CD4-positive, alpha-beta T cell treated with Interleukin-4 for 4 hours (primary cell): ENCODE results near the gene C2orf68.
"Not testable (repeated sequence)": the region's sequence is repeated elsewhere in the genome, so short reads cannot be mapped to it uniquely, and the experiment has no call there.

Experiments
- DNase-seq: peaks from one replicate; pipeline ENCODE4 v3.0.0-alpha.2; 2020

Gene C2orf68

GRCh38 chr2:85598594-85599340 lies 13.1 kb downstream of the C2orf68 start:
- DNase-seq: no peak

GRCh38 chr2:85597241-85597640 lies 14.6 kb downstream of the C2orf68 start:
- DNase-seq: no peak

GRCh38 chr2:85596486-85597143 lies 15.3 kb downstream of the C2orf68 start:
- DNase-seq: no peak

- no peak for DNase-seq
Observed at GRCh38 chr2:85596026-85596333, 15.9 kb downstream of the C2orf68 start.

- peak; percentile 96 for DNase-seq
Observed at GRCh38 chr2:85595301-85596025, 16.4 kb downstream of the C2orf68 start, which contains the start of gene RNF181. TSS of gene RNF181 (plus strand) at chr2:85595745. CDS start at chr2:85595764, 19 bp downstream.

GRCh38 chr2:85594715-85595300 lies 17.1 kb downstream of the C2orf68 start:
- no peak for DNase-seq

GRCh38 chr2:85593023-85593422 lies 18.8 kb downstream of the C2orf68 start:
- DNase-seq: no peak

- not testable (repeated sequence) for DNase-seq
Observed at GRCh38 chr2:85592299-85592698, 19.6 kb downstream of the C2orf68 start.

GRCh38 chr2:85591563-85591962 lies 20.3 kb downstream of the C2orf68 start:
- DNase-seq: no peak

- no peak for DNase-seq
Observed at GRCh38 chr2:85590950-85591349, 20.9 kb downstream of the C2orf68 start.

GRCh38 chr2:85589982-85590791 lies 21.7 kb downstream of the C2orf68 start:
- DNase-seq: no peak

- no peak for DNase-seq
Observed at GRCh38 chr2:85589181-85589580, 22.7 kb downstream of the C2orf68 start.

GRCh38 chr2:85588645-85589044 lies 23.2 kb downstream of the C2orf68 start:
- DNase-seq: no peak

GRCh38 chr2:85588236-85588635 lies 23.6 kb downstream of the C2orf68 start:
- DNase-seq: no peak

GRCh38 chr2:85585781-85586105 lies 26.1 kb downstream of the C2orf68 start:
- no peak for DNase-seq

GRCh38 chr2:85584857-85585780 lies 26.7 kb downstream of the C2orf68 start:
- DNase-seq: no peak

GRCh38 chr2:85584354-85584856 lies 27.5 kb downstream of the C2orf68 start, which contains the start of gene VAMP5:
TSS of gene VAMP5 (plus strand) at chr2:85584431. CDS start at chr2:85584491, 60 bp downstream.
- no peak for DNase-seq

GRCh38 chr2:85583667-85584353 lies 28.1 kb downstream of the C2orf68 start:
- DNase-seq: peak; percentile 37

- no peak for DNase-seq
Observed at GRCh38 chr2:85582492-85582891, 29.4 kb downstream of the C2orf68 start.

GRCh38 chr2:85580206-85580605 lies 31.7 kb downstream of the C2orf68 start:
- DNase-seq: no peak
